ENCODE measurements around the gene CFDP1.
"Not testable (repeated sequence)": the region's sequence is repeated elsewhere in the genome, so short reads cannot be mapped to it uniquely, and the experiment has no call there.

The CFDP1 gene

DNA sequence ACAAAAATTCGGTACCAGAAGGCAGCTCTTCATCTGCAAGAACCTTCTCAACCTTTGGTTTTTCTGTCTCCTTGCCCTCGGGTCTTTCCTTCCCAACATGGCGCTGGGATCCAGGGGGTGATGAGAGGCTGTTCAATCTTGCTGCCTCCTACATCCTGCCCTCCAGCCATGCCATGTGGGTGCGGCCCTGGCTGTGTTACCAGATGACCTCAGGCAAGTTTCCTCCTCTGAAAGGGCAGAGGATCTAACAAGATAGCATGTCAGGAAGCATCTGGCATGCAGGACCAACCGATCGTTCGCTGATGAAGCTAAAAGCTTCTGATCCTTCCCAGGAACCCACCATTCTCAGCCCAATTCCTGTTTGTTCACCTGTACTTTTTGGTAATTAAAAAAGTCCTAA lies 145.1 kb downstream of the CFDP1 start:
- no peak for DNase-seq (ENCODE audit: low read depth, low spot score)
- POLR2A ChIA-PET: no interaction called here
- CTCF ChIA-PET: interaction anchor here (1.4 kb wide), 1 partner anchor 113 kb away, joined by 3 read pairs; no protein-coding TSS in a partner anchor
- TF ChIP-seq, protein P1, sequence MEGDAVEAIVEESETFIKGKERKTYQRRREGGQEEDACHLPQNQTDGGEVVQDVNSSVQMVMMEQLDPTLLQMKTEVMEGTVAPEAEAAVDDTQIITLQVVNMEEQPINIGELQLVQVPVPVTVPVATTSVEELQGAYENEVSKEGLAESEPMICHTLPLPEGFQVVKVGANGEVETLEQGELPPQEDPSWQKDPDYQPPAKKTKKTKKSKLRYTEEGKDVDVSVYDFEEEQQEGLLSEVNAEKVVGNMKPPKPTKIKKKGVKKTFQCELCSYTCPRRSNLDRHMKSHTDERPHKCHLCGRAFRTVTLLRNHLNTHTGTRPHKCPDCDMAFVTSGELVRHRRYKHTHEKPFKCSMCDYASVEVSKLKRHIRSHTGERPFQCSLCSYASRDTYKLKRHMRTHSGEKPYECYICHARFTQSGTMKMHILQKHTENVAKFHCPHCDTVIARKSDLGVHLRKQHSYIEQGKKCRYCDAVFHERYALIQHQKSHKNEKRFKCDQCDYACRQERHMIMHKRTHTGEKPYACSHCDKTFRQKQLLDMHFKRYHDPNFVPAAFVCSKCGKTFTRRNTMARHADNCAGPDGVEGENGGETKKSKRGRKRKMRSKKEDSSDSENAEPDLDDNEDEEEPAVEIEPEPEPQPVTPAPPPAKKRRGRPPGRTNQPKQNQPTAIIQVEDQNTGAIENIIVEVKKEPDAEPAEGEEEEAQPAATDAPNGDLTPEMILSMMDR (IDR thresholded peaks at IDR 0.05; ENCODE audit: insufficient read depth, low read length, missing control alignments): no peak
- H3K4me3 ChIP-seq (ENCODE audit: low read depth, low read length): no peak overlapping the region

DNA sequence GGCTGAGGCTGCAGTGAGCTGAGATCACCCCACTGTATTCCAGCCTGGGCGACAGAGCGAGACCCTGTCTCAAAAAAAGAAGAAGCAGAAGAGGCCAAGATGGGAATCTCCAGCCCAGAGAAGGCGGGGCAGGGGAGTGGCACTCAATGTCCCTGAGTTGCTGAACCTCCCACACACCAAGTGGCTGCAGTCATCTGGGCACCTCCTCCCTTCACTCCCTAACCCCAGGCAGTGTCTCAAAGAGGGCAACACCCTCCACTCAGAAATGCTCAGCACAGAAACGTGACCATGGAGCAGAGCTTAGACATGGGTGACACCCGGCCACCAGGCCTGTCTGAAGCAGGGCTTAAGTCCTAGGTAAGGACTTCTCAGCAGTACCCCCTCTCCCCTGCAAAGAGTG lies 145.6 kb downstream of the CFDP1 start:
- ChIA-PET CTCF (interaction anchor here (1.0 to 1.4 kb wide), 2 partner anchors 36 to 113 kb away, joined by 3 to 5 read pairs; no protein-coding TSS in a partner anchor), POLR2A (no interaction called here)
- DNase-seq (ENCODE audit: low read depth, low spot score): no peak
- TF ChIP-seq, protein P1 (IDR thresholded peaks at IDR 0.05; ENCODE audit: insufficient read depth, low read length, missing control alignments): no peak
- no peak overlapping the region for H3K4me3 ChIP-seq (ENCODE audit: low read depth, low read length)

DNA sequence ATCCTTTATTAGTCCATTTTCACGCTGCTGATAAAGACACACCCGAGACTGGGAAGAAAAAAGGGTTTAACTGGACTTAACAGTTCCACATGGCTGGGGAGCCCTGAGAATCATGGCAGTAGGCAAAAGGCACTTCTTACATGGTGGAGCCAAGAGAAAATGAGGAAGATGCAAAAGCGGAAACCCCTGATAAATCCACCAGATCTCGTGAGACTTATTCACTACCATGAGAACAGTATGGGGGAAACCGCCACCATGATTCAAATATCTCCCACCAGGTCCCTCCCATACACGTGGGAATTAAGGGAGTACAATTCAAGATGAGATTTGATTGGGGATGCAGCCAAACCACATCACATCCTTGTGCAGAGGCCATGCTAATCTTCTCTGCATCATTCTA lies 146.9 kb downstream of the CFDP1 start:
- no peak overlapping the region for H3K4me3 ChIP-seq (ENCODE audit: low read depth, low read length)
- TF ChIP-seq, protein P1 (IDR thresholded peaks at IDR 0.05; ENCODE audit: insufficient read depth, low read length, missing control alignments): no peak
- no peak for DNase-seq (ENCODE audit: low read depth, low spot score)
- POLR2A ChIA-PET: no interaction called here
- CTCF ChIA-PET: no interaction called here

DNA sequence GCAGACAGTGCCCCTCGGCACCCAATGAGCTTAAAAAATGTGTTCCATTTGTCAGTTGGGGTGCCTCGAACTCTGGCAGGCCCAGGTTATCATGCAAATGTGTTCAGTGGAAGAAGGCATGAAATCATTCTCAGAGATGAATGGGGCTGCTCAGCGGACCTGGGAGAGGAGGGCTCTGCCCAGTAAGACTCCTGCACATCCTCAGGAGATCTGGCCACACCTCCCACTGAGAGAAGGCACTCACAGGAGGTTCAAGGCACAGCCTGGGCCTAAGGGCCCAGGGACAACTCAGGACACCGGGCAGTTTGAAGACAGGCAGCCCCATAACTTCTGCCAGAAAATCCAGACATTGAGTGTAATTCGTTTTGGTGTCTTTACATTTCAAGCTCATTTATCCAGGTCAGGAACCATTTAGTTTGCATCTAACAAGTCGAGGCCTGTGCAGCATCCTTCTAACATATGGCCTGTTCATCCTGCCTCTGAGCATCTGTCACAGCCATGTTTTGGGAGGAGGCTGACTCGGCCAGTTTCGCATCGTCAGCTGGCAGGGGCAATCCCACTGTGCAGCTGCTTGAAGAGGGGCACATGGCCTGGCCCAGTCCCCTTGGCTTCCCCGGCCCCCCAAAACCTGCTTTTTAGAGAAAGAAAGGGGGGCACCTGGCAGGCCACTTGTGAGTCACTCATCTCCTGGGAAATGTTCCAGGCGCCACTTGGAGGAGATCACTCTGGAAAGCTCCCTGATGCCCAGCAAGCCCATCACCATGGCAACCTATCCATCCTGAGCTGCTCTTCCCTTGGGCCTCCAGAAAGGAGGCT lies 150.6 kb downstream of the CFDP1 start:
- TF ChIP-seq, protein P1 (IDR thresholded peaks at IDR 0.05; ENCODE audit: insufficient read depth, low read length, missing control alignments): no peak
- H3K4me3 ChIP-seq (ENCODE audit: low read depth, low read length): no peak overlapping the region
- ChIA-PET POLR2A (interaction anchor here (0.6 to 1.3 kb wide), 2 partner anchors 16 to 147 kb away, joined by 3 read pairs; no protein-coding TSS in a partner anchor), CTCF (interaction anchor here (0.8 to 2.3 kb wide), 3 partner anchors 11 to 48 kb away, joined by 3 to 7 read pairs (median 6); no protein-coding TSS in a partner anchor)
- no peak for DNase-seq (ENCODE audit: low read depth, low spot score)

DNA sequence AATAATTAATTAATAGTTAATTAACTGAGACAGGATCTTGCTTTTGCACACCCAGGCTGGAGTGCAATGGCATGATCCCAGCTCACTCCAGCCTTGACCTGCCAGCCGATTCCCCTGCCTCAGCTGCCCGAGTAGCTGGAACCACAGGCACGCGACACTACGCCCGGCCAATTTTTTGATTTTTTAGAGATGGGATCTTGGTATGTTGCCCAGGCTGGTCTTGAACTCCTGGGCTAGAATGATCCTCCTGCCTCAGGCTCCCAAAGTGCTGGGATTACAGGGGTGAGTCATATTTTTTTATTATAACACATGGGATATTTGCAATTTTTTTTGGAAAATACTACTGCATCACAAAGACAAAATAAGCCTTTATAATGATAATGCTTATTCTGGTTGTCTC lies 151.5 kb downstream of the CFDP1 start:
- no peak for DNase-seq (ENCODE audit: low read depth, low spot score)
- TF ChIP-seq, protein P1 (IDR thresholded peaks at IDR 0.05; ENCODE audit: insufficient read depth, low read length, missing control alignments): no peak
- POLR2A ChIA-PET: interaction anchor here (0.7 kb wide), 1 partner anchor 13 kb away, joined by 3 read pairs; no protein-coding TSS in a partner anchor
- CTCF ChIA-PET: interaction anchor here (1.0 to 2.1 kb wide), 2 partner anchors 9 to 48 kb away, joined by 3 to 8 read pairs; no protein-coding TSS in a partner anchor
- no peak overlapping the region for H3K4me3 ChIP-seq (ENCODE audit: low read depth, low read length)

DNA sequence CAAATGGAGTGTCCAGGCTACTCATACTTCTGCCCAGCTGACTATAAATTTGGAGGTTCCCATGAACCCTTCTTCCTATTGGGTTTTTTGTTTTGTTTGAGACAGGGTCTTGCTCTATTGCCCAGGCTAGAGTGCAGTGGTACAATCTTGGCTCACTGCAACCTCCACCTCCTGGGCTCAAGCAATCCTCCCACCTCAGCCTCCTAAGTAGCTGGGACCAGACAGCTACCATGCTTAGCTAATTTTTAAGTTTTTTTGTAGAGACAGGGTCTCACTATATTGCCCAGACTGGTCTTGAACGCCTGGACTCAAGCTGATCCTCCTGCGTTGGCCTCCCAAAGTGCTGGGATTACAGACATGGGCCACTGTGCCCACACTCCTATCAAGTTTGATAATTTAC lies 152.3 kb downstream of the CFDP1 start:
- POLR2A ChIA-PET: not testable (repeated sequence)

More for the DNA sequence above, 152.3 kb downstream of the CFDP1 start:
- DNase-seq (ENCODE audit: low read depth, low spot score); H3K4me3 ChIP-seq (ENCODE audit: low read depth, low read length): not testable (repeated sequence)
- CTCF ChIA-PET: interaction anchor here (1.1 to 2.1 kb wide), 2 partner anchors 47 to 82 kb away, joined by 4 to 8 read pairs; no protein-coding TSS in a partner anchor

Measured in AG04449 (cell line).